Measurements from ENCODE around the gene NIM1K.

DNA sequence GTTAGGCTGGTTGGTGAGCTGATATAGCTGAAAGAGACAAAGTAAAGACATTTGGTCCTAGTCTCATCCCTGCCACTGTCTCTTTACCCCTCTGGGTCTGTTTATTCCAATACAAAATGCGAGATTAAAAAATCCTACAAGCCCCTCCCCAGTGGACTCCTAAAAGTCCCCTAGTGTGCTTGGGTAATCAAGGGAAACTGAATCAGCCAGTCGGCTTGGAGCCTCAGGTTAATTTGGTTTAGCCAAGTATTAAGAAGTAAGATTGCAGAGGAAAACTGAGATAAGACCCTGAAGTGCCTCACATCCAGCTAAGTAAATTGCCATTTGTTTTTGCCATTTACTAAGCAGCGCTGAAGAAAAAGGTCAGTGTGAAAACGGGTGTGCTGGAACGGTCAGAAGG is 10.4 kb downstream of the NIM1K start:
- TF ChIP-seq CTCF (conservative IDR thresholded peaks at IDR 0.05 in 1 of 2, IDR thresholded peaks at IDR 0.05 in 1 of 2; ENCODE audit: low read depth in 1 of 2, low read length in 2 of 2) (no peak), EZH2 (IDR thresholded peaks at IDR 0.05; ENCODE audit: low read length, missing control alignments) (no peak)

All from fibroblast of lung (primary cell).